ENCODE data around the gene CNTLN. TPM values are rescaled to one million over a fixed set of nuclear protein-coding genes. Genes with fewer than 3 reads are reported as not detected.

The CNTLN gene
- total RNA-seq, 1 experiment from 2014 or later: 5.1 TPM

GRCh38 chr9:17509701-17510100 lies 374.9 kb downstream of the CNTLN start:
- no peaks in the 10 kb centered on the region for H3K27me3 ChIP-seq (ENCODE audit: insufficient read depth, low read length)
- TF ChIP-seq EZH2 (IDR thresholded peaks at IDR 0.05) (no peak), ZFX (IDR thresholded peaks at IDR 0.05) (no peak), CTCF (IDR thresholded peaks at IDR 0.05 in 2 of 3, conservative IDR thresholded peaks at IDR 0.05 in 1 of 3; ENCODE audit: borderline replicate concordance in 1 of 3, insufficient read depth in 1 of 3, low read depth in 2 of 3, low read length in 2 of 3) (no peak), ZNF274 (IDR thresholded peaks at IDR 0.05; ENCODE audit: low read depth, low read length) (no peak), TCF7L2 (IDR thresholded peaks at IDR 0.05; ENCODE audit: borderline replicate concordance, extremely low read depth, insufficient read depth, insufficient read length) (no peak), SIN3A (IDR thresholded peaks at IDR 0.05; ENCODE audit: low read depth) (no peak), JUND (IDR thresholded peaks at IDR 0.05) (no peak), POLR2AphosphoS5 (IDR thresholded peaks at IDR 0.05; ENCODE audit: low read depth, low read length) (no peak), RAD21 (IDR thresholded peaks at IDR 0.05; ENCODE audit: low read depth) (no peak), ELF1 (IDR thresholded peaks at IDR 0.05; ENCODE audit: borderline replicate concordance, low read depth) (no peak)
- H4K20me1 ChIP-seq (ENCODE audit: insufficient read depth): no peaks in the 10 kb centered on the region; the same call in 1 of the 2 replicates
- no peak overlapping the region for H3K27ac ChIP-seq (ENCODE audit: low read depth, low read length)
- no TSS peak for BruUV-seq (replicated peaks)
- DNase-seq (ENCODE audit: low read depth, low spot score): no peak
- H2AFZ ChIP-seq (ENCODE audit: low read depth, low read length, poor library complexity, severe bottlenecking): no peak overlapping the region
- H3K9me2 ChIP-seq (ENCODE audit: insufficient read depth): no peaks in the 10 kb centered on the region
- no peak overlapping the region for H3K4me3 ChIP-seq (replicated peaks in 1 of 2; ENCODE audit: low read depth in 1 of 2, low read length in 2 of 2)
- ATAC-seq: no peak
- H3K9me3 ChIP-seq (ENCODE audit: control insufficient read depth in 1 of 2, insufficient read depth in 1 of 2, low read depth in 1 of 2, low read length in 2 of 2): no peaks in the 10 kb centered on the region; a peak in 1 of 4 replicates
- intact Hi-C loops (cut with micrococcal nuclease): no loop called here
- H3K4me2 ChIP-seq (ENCODE audit: low read length): no peak overlapping the region
- ChIA-PET POLR2A (no interaction called here), RAD21 (ENCODE audit: low non-redundant PET in 1 of 2, low total read pairs in 2 of 2, uncharacterized antibody in 2 of 2, unreplicated experiment in 2 of 2) (no interaction called here), CTCF (no interaction called here)
- H3K36me3 ChIP-seq (ENCODE audit: control insufficient read depth in 1 of 2, insufficient read depth in 2 of 2, low read length in 2 of 2): no peaks in the 10 kb centered on the region
- no peaks in the 10 kb centered on the region for H3K4me1 ChIP-seq (ENCODE audit: control insufficient read depth in 1 of 2, insufficient read depth in 2 of 2, low read length in 2 of 2)
- H3K9ac ChIP-seq (ENCODE audit: low read length): no peak overlapping the region
- no peaks in the 10 kb centered on the region for H3K79me2 ChIP-seq (ENCODE audit: insufficient read depth, low read length)

Measured in HCT116 (cell line).